Naive thymus-derived CD4-positive, alpha-beta T cell (primary cell): ENCODE data around the gene TENM4. TPM values are rescaled to one million over a fixed set of nuclear protein-coding genes. Genes with fewer than 3 reads are reported as not detected.
A peak's percentile ranks its signal among the peaks of the same experiment; 100 is the strongest.

Source experiments
- ATAC-seq: fragments of 150-1000 bp; cut with Tn5 transposase; 2 replicates; pipeline ENCODE4 v1.10.0; 2021; ENCODE audit warnings: mild to moderate bottlenecking, moderate library complexity
- CTCF ChIA-PET: fragments of 350-600 bp; sonication (Branson Sonifier 250); formaldehyde crosslinking; loops from one replicate; lab custom pipeline; 2021; ENCODE audit warnings: antibody characterized with exemption; lab: Charles Lee
- POLR2A ChIA-PET: fragments of 350-600 bp; sonication (Branson Sonifier 250); formaldehyde crosslinking; loops from one replicate; lab custom pipeline; 2021; ENCODE audit warnings: antibody characterized with exemption, inconsistent platforms; lab: Charles Lee
- DNase-seq, 9 donors: peaks; one replicate each; pipeline versions ENCODE4 v3.0.0 to v3.0.0-alpha.2; 2020 to 2022; ENCODE audit warnings: mixed read lengths in 1 of 9
- H3K27ac ChIP-seq: one replicate; pipeline ENCODE4 v1.7.0; 2013; ENCODE audit warnings: mild to moderate bottlenecking, low read depth, low read length, moderate library complexity
- H3K27me3 ChIP-seq, 2 donors: one replicate each; pipeline ENCODE4 v1.7.0; 2013; ENCODE audit warnings: low read length in 2 of 2, mild to moderate bottlenecking in 2 of 2, moderate library complexity in 2 of 2; ENCODE audit not compliant: control insufficient read depth in 2 of 2, insufficient read depth in 2 of 2
- H3K36me3 ChIP-seq, 3 experiments: 1 replicate in 2 of 3; 2 replicates in 1 of 3; pipeline ENCODE4 v1.7.0; 2013; ENCODE audit warnings: low read length in 3 of 3, mild to moderate bottlenecking in 3 of 3, moderate library complexity in 1 of 3; ENCODE audit not compliant: insufficient read depth in 3 of 3, control insufficient read depth in 2 of 3
- H3K4me1 ChIP-seq, 2 donors: one replicate each; pipeline ENCODE4 v1.7.0; 2013; ENCODE audit warnings: low read length in 2 of 2, mild to moderate bottlenecking in 2 of 2, moderate library complexity in 1 of 2; ENCODE audit not compliant: control insufficient read depth in 2 of 2, insufficient read depth in 2 of 2
- H3K4me3 ChIP-seq: 2 replicates; pipeline ENCODE4 v1.7.0; 2013; ENCODE audit warnings: mild to moderate bottlenecking, low read length
- H3K9me3 ChIP-seq, 3 experiments: 1 replicate in 2 of 3; 2 replicates in 1 of 3; pipeline ENCODE4 v1.7.0; 2013; ENCODE audit warnings: low read length in 3 of 3; ENCODE audit not compliant: control insufficient read depth in 2 of 3
- H3K27ac Mint-ChIP-seq, 9 donors: one replicate each; pipeline ENCODE4 v1.8.0; 2020 to 2022; ENCODE audit warnings: mixed read lengths in 9 of 9, mild to moderate bottlenecking in 8 of 9, moderate library complexity in 5 of 9, inconsistent platforms in 2 of 9
- H3K27me3 Mint-ChIP-seq, 5 donors: one replicate each; pipeline ENCODE4 v1.8.0; 2021 to 2022; ENCODE audit warnings: mixed read lengths in 5 of 5, mild to moderate bottlenecking in 1 of 5
- H3K36me3 Mint-ChIP-seq, 5 donors: one replicate each; pipeline ENCODE4 v1.8.0; 2020 to 2022; ENCODE audit warnings: mixed read lengths in 5 of 5, mild to moderate bottlenecking in 3 of 5, inconsistent platforms in 1 of 5
- H3K4me1 Mint-ChIP-seq, 7 donors: one replicate each; pipeline ENCODE4 v1.8.0; 2020 to 2022; ENCODE audit warnings: mixed read lengths in 7 of 7, mild to moderate bottlenecking in 3 of 7, inconsistent platforms in 1 of 7
- H3K4me3 Mint-ChIP-seq, 10 donors: one replicate each; pipeline ENCODE4 v1.8.0; 2020 to 2022; ENCODE audit warnings: mild to moderate bottlenecking in 10 of 10, mixed read lengths in 10 of 10, moderate library complexity in 6 of 10, inconsistent platforms in 2 of 10
- H3K9me3 Mint-ChIP-seq, 11 donors: one replicate each; pipeline ENCODE4 v1.8.0; 2020 to 2022; ENCODE audit warnings: mixed read lengths in 11 of 11, mild to moderate bottlenecking in 4 of 11, inconsistent platforms in 1 of 11, moderate library complexity in 1 of 11
- intact Hi-C, 2 donors: fragments of 100-400 bp; cut with micrococcal nuclease; formaldehyde crosslinking; loops; one replicate each; pipeline ENCODE4 v1.15.1; 2023
- polyA plus RNA-seq, 2 donors: library from polyadenylated mRNA; unstranded; fragments of 300-500 nt; fragmentation: Illumina TruSeq; gene quantifications; one replicate each; pipeline ENCODE4 v1.2.3, GENCODE V29; 2021
- total RNA-seq, 6 experiments: library from RNA in 5 of 6; stranded (reverse) in 5 of 6; gene quantifications; 1 replicate in 5 of 6; 2 replicates in 1 of 6; pipeline ENCODE4 v1.2.3 and lab custom pipeline; 2021 to 2026

Gene TENM4
- total and polyA plus RNA-seq, 7 experiments from 2014 or later, result 0.32 to 0.47 TPM; not detected in 5

DNA sequence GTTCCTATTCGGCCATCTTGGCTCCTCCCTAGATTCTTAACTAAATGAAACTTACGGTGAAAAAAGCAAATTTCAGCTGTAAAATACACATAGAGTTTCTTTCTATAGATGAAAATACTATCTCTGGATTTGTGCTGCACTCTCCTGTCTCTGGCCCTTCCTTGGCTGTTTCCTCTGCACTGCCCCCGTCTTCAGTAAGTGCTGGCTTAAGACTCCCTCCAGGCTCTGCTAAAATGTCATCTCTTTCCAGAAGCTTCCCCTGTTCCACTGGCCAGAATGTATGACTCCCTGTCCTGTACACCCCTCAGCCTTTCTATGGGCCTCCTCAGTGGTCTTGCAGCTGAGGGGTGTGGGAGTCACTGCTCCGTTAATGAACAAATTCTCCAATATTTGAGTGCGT is 757.1 kb downstream of the TENM4 start:
- Histone ChIP-seq H3K4me1 (no peaks in the 10 kb centered on the region), H3K9me3 (no peaks in the 10 kb centered on the region), H3K36me3 (no peaks in the 10 kb centered on the region), H3K27me3 (no peaks in the 10 kb centered on the region), H3K27ac (no peak overlapping the region), H3K4me3 (no peak overlapping the region)
- H3K4me3 Mint-ChIP-seq, result peak overlapping the region in 1 of 10 donors; percentile 29
- POLR2A ChIA-PET, result no interaction called here
- peaks cover 0 to 9% (median 6%) of the 10 kb centered on the region in 11 donors for H3K9me3 Mint-ChIP-seq
- CTCF ChIA-PET, result no interaction called here
- H3K27me3 Mint-ChIP-seq, result peaks cover 1 to 26% (median 23%) of the 10 kb centered on the region in 5 donors
- H3K27ac Mint-ChIP-seq, result no peak overlapping the region
- H3K36me3 Mint-ChIP-seq, result peaks cover 0 to 7% (median 0%) of the 10 kb centered on the region in 5 donors
- no peaks in the 10 kb centered on the region for H3K4me1 Mint-ChIP-seq
- ATAC-seq, result no peak
- intact Hi-C loops, result no loop called here
- no peak for DNase-seq

- Mint-ChIP-seq H3K36me3 (no peaks in the 10 kb centered on the region), H3K4me3 (no peak overlapping the region), H3K27me3 (peaks cover 0 to 5% (median 0%) of the 10 kb centered on the region in 5 donors), H3K9me3 (no peaks in the 10 kb centered on the region), H3K27ac (no peak overlapping the region), H3K4me1 (no peaks in the 10 kb centered on the region)
- Histone ChIP-seq H3K9me3 (no peaks in the 10 kb centered on the region), H3K36me3 (no peaks in the 10 kb centered on the region), H3K27ac (no peak overlapping the region), H3K4me1 (no peaks in the 10 kb centered on the region), H3K4me3 (no peak overlapping the region), H3K27me3 (no peaks in the 10 kb centered on the region)
- ChIA-PET POLR2A (no interaction called here), CTCF (no interaction called here)
- ATAC-seq (no peak), DNase-seq (no peak)
- intact Hi-C loops, result no loop called here
These were observed 764.7 kb downstream of the TENM4 start for GRCh38 chr11:78676026-78676557.

DNA sequence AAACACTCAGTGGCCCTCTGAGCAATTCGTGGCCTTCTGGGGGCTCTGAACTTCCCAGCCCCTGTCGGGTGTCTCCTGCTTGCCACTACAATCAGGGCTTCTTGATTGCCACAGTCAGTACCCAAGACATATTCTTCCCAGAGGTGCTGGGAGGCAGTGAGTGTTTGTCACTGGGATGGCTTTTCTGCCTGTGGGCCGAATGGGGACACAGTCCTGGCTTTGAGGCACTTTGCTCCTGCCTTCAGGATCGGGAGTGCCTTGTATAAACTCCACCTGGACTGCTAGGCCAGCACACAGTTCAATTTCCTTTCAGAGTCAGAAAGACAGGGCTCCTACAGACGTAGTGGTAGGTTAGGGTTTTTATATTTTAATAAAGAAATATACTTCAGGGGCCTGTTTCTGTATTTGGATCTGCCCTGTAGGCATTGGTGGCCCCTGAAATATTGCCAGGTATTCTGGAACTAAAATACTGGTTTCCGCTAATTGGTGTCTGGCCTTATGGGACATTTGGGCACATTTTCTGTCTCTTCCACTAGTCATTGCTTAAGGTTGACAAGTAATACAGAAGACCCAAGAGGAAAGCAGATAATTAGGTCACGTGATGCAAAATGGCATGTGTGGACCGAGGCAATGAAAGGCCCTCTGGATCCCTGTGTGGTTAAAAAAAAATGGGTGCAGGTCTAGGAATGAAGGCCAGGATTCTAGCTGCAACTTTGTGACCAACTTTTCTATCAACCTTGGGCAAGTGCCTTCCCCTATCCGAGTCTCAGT is 767.8 kb downstream of the TENM4 start:
- H3K4me1 Mint-ChIP-seq, result no peaks in the 10 kb centered on the region
- H3K4me3 Mint-ChIP-seq, result no peak overlapping the region
- CTCF ChIA-PET, result no interaction called here
- Histone ChIP-seq H3K9me3 (no peaks in the 10 kb centered on the region), H3K36me3 (no peaks in the 10 kb centered on the region), H3K4me1 (no peaks in the 10 kb centered on the region), H3K27me3 (no peaks in the 10 kb centered on the region), H3K27ac (no peak overlapping the region), H3K4me3 (no peak overlapping the region)
- peaks cover 0 to 3% (median 0%) of the 10 kb centered on the region in 11 donors for H3K9me3 Mint-ChIP-seq
- DNase-seq, result no peak
- no peak overlapping the region for H3K27ac Mint-ChIP-seq
- intact Hi-C loops, result no loop called here
- H3K36me3 Mint-ChIP-seq, result no peaks in the 10 kb centered on the region
- no peak for ATAC-seq
- H3K27me3 Mint-ChIP-seq, result peaks cover 0 to 8% (median 0%) of the 10 kb centered on the region in 5 donors
- POLR2A ChIA-PET, result no interaction called here

DNA sequence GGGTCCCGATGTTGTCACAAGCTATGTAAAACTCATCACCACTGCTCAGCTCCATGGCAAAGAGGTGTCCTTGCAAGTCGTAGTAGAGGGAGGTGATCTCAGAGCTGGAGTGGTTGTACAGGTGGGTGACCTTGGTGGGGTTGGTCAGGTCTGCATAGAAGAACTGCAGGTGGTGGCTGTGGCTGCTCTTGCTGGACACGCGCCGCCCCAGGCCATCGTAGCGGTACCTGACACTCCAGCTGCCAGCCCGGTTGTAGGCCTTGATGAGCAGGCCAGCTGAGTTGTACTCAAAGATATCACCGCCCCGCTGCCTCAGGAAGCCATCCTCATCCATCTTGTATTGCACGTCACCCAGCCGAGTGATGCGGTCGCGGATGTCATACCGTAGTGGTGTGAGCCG is 771.6 kb downstream of the TENM4 start:
- H3K27me3 ChIP-seq, result no peaks in the 10 kb centered on the region
- H3K36me3 ChIP-seq, result no peaks in the 10 kb centered on the region
- H3K27ac ChIP-seq, result no peak overlapping the region
- no peaks in the 10 kb centered on the region for H3K36me3 Mint-ChIP-seq
- intact Hi-C loops, result no loop called here
- POLR2A ChIA-PET, result no interaction called here
- H3K27me3 Mint-ChIP-seq, result peaks cover 0 to 13% (median 5%) of the 10 kb centered on the region in 5 donors
- ATAC-seq, result no peak
- H3K4me3 ChIP-seq, result no peak overlapping the region
- H3K4me3 Mint-ChIP-seq, result no peak overlapping the region
- no peaks in the 10 kb centered on the region for H3K4me1 ChIP-seq
- DNase-seq, result no peak
- no peaks in the 10 kb centered on the region for H3K4me1 Mint-ChIP-seq
- H3K27ac Mint-ChIP-seq, result no peak overlapping the region
- no peaks in the 10 kb centered on the region for H3K9me3 ChIP-seq
- CTCF ChIA-PET, result no interaction called here
- peaks cover 0 to 3% (median 0%) of the 10 kb centered on the region in 11 donors for H3K9me3 Mint-ChIP-seq

GRCh38 chr11:78667461-78667860 is 773.4 kb downstream of the TENM4 start:
- Mint-ChIP-seq H3K36me3 (no peaks in the 10 kb centered on the region), H3K9me3 (peaks cover 0 to 3% (median 0%) of the 10 kb centered on the region in 11 donors), H3K4me3 (no peak overlapping the region), H3K27ac (no peak overlapping the region), H3K27me3 (peaks cover 0 to 15% (median 9%) of the 10 kb centered on the region in 5 donors), H3K4me1 (no peaks in the 10 kb centered on the region)
- H3K9me3 ChIP-seq, result no peaks in the 10 kb centered on the region
- POLR2A ChIA-PET, result no interaction called here
- ATAC-seq, result no peak
- CTCF ChIA-PET, result no interaction called here
- no peaks in the 10 kb centered on the region for H3K27me3 ChIP-seq
- no peaks in the 10 kb centered on the region for H3K4me1 ChIP-seq
- no peak for DNase-seq
- H3K36me3 ChIP-seq, result no peaks in the 10 kb centered on the region
- H3K27ac ChIP-seq, result no peak overlapping the region
- intact Hi-C loops, result no loop called here
- H3K4me3 ChIP-seq, result no peak overlapping the region

DNA sequence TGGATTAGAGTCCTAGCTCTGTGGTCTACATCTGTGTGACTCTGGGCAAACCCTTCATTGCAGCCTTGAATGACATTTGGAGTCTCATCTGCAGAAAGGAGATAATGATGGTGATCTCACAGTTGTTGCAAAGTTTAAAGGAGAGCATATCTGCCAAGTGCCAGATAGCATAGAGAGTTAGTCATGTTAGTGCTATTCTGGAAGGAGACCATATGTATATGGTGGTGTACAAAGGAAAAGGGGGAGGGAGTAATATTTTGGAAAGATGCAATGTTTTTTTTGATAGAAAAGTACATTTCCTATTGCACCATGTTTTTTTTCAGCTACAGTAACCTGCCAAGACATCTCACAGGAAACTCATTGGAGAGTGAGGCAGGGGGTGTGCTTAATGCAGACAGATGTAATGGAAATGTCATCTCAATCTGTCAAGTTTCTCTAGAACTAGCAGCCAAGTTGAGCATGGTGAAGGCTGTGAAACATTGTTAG is 774.1 kb downstream of the TENM4 start:
- intact Hi-C loops, result no loop called here
- no peak overlapping the region for H3K27ac Mint-ChIP-seq
- H3K36me3 Mint-ChIP-seq, result no peaks in the 10 kb centered on the region
- POLR2A ChIA-PET, result no interaction called here
- no peaks in the 10 kb centered on the region for H3K4me1 Mint-ChIP-seq
- Histone ChIP-seq H3K36me3 (no peaks in the 10 kb centered on the region), H3K9me3 (no peaks in the 10 kb centered on the region), H3K27me3 (no peaks in the 10 kb centered on the region), H3K4me1 (no peaks in the 10 kb centered on the region), H3K27ac (no peak overlapping the region), H3K4me3 (no peak overlapping the region)
- no peak for DNase-seq
- CTCF ChIA-PET, result no interaction called here
- peaks cover 0 to 3% (median 0%) of the 10 kb centered on the region in 11 donors for H3K9me3 Mint-ChIP-seq
- no peak for ATAC-seq
- no peak overlapping the region for H3K4me3 Mint-ChIP-seq
- H3K27me3 Mint-ChIP-seq, result peaks cover 0 to 20% (median 9%) of the 10 kb centered on the region in 5 donors

DNA sequence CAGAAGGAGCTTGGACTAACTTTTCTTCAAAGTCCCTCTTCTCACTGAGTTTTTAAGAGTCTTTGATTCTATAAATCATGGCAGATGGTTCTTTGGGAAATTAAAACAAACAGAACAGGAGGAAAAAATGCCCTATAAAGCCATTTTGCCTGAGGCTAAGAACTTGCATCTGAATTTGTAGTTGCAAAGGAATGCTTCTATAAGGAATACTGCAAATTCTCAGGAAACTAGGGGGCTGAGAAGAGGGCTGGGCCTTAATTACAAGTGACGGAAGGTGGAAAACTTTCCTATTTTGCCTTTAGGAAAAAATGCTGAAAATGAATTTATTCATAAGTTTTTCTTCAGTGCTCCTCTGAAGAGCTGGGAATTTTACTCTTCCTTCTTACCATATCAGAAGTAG is 776.2 kb downstream of the TENM4 start:
- Histone ChIP-seq H3K36me3 (no peaks in the 10 kb centered on the region), H3K4me3 (no peak overlapping the region), H3K27ac (no peak overlapping the region), H3K4me1 (no peaks in the 10 kb centered on the region), H3K9me3 (no peaks in the 10 kb centered on the region), H3K27me3 (no peaks in the 10 kb centered on the region)
- H3K27ac Mint-ChIP-seq, result no peak overlapping the region
- peaks cover 0 to 18% (median 10%) of the 10 kb centered on the region in 5 donors for H3K27me3 Mint-ChIP-seq
- no peaks in the 10 kb centered on the region for H3K36me3 Mint-ChIP-seq
- POLR2A ChIA-PET, result no interaction called here
- ATAC-seq, result no peak
- H3K4me1 Mint-ChIP-seq, result no peaks in the 10 kb centered on the region
- DNase-seq, result no peak
- no peak overlapping the region for H3K4me3 Mint-ChIP-seq
- CTCF ChIA-PET, result no interaction called here
- intact Hi-C loops, result no loop called here
- H3K9me3 Mint-ChIP-seq, result peaks cover 0 to 4% (median 0%) of the 10 kb centered on the region in 11 donors
